Right cardiac atrium (tissue), 5 donors: ENCODE measurements around the gene TBCD. TPM values are rescaled to one million over a fixed set of nuclear protein-coding genes. Genes with fewer than 3 reads are reported as not detected.
"Not testable (repeated sequence)": the region's sequence is repeated elsewhere in the genome, so short reads cannot be mapped to it uniquely, and the experiment has no call there.

ENCODE experiments used
- ATAC-seq, 2 donors: fragments of 200-7000 bp; cut with Tn5 transposase; one replicate each; pipeline versions ENCODE4 v1.8.0 to v1.9.1; 2020; ENCODE audit warnings: moderate library complexity in 2 of 2, mild to moderate bottlenecking in 1 of 2
- DNase-seq, 3 donors: peaks; one replicate each; pipeline ENCODE4 v3.0.0-alpha.2; 2020
- H3K27ac ChIP-seq: one replicate; pipeline ENCODE4 v1.5.1; 2013; ENCODE audit warnings: mild to moderate bottlenecking, low read length, control low read depth, moderate library complexity
- H3K27me3 ChIP-seq: one replicate; pipeline ENCODE4 v1.6.1; 2013; ENCODE audit not compliant: control insufficient read depth, insufficient read depth
- H3K4me1 ChIP-seq: one replicate; pipeline ENCODE4 v1.6.1; 2013; ENCODE audit warnings: low read length; ENCODE audit not compliant: control insufficient read depth, insufficient read depth
- H3K4me3 ChIP-seq: one replicate; pipeline ENCODE4 v1.5.1; 2013; ENCODE audit warnings: low read length, control low read depth
- H3K9me3 ChIP-seq: one replicate; pipeline ENCODE4 v1.6.1; 2013; ENCODE audit warnings: low read length; ENCODE audit not compliant: control insufficient read depth
- WGBS: extraction: QIAGEN DNeasy Blood & Tissue Kit; methylation state at CpG from one replicate; pipeline ENCODE4 v1.1.7; 2013; 5-methylcytosine and 5-hydroxymethylcytosine counted together
- intact Hi-C, 4 donors: fragments of 100-400 bp; cut with DNase I; formaldehyde crosslinking; loops; one replicate each; pipeline versions ENCODE4 v1.11.0 to v1.14.0; 2022 to 2023
- polyA plus RNA-seq: library from polyadenylated mRNA; stranded (reverse); fragments of 200-250 nt; gene quantifications from one replicate; pipeline ENCODE4 v1.2.3, GENCODE V29; 2013
- total RNA-seq, 4 donors: library from RNA; stranded (reverse); fragmentation: NEBNext Ultra II Directional; extraction: Animal tissue kit (Norgen Biotek cat#: 25700); gene quantifications; one replicate each; pipeline ENCODE4 v1.2.1, GENCODE V29; 2021
- donor health status: healthy with polysubstance abuse.
- donor health status: DM: no; HTN: yes; CAD: no.
- donor health status: DM: no; HTN: no; CAD: no.
- donor health status: DM: no; HTN: yes; CAD: no; lungs with severe emphysema.
- donor health status: DM: yes; HTN: yes; CAD: no.

TBCD gene
- total and polyA plus RNA-seq, 5 donors, result 36.2 to 43.9 (median 41.2) TPM

DNA sequence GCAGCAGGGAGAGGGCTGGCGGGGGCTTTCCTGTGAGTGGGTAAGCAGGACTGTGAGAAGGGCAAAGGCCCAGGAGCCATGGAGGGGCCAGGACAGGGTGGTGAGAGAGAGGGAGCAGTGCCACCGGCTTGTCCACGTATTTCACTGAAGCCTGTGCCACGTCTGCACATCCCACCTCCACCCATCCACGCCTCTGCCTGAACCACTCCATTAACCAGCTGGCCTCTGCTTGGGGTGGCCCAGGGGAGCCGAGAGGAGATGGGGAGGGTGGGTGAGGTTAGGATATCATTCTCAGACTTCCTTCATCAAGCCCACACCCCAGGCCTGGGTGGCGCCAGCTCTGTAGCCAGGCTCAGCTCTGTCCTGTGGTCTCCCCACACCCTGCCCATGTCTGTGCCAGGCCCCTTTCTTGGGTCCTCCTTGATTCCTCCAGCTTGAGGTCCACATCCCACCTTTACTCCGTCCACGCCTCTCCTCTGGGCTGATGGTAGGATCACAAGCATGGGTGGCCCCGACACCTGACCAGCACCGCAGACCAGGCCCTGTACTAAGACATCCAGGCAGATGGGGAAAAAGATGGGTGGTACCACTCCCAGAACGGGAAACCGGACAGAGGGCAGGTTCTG is 19.6 kb upstream of the TBCD start:
- no peaks in the 10 kb centered on the region for H3K4me1 ChIP-seq
- H3K9me3 ChIP-seq, result no peaks in the 10 kb centered on the region
- DNase-seq, result peak in 1 of 3 donors; percentile 36
- no peak overlapping the region for H3K4me3 ChIP-seq
- intact Hi-C loops, result no loop called here
- H3K27me3 ChIP-seq, result no peaks in the 10 kb centered on the region
- no peak for ATAC-seq
- H3K27ac ChIP-seq, result no peak overlapping the region
- 94% methylated on average over 13 of the region's 13 CpGs for WGBS

GRCh38 chr17:82734987-82735866 is 16.6 kb upstream of the TBCD start, which contains the start of gene FN3K:
FN3K (plus strand) TSS chr17:82735615; CDS start chr17:82735637, 22 bp downstream.
- Histone ChIP-seq H3K27me3 (no peaks in the 10 kb centered on the region), H3K4me3 (peak within 1 kb of the TSS; percentile 74), H3K4me1 (no peaks in the 10 kb centered on the region), H3K9me3 (no peaks in the 10 kb centered on the region), H3K27ac (peak within 1 kb of the TSS; percentile 66)
- peak; percentile 74 to 90 (median 87) for DNase-seq
- 4% methylated on average over 101 of the region's 101 CpGs for WGBS
- intact Hi-C loops, result no loop called here
- peak; percentile 69 to 75 for ATAC-seq

DNA sequence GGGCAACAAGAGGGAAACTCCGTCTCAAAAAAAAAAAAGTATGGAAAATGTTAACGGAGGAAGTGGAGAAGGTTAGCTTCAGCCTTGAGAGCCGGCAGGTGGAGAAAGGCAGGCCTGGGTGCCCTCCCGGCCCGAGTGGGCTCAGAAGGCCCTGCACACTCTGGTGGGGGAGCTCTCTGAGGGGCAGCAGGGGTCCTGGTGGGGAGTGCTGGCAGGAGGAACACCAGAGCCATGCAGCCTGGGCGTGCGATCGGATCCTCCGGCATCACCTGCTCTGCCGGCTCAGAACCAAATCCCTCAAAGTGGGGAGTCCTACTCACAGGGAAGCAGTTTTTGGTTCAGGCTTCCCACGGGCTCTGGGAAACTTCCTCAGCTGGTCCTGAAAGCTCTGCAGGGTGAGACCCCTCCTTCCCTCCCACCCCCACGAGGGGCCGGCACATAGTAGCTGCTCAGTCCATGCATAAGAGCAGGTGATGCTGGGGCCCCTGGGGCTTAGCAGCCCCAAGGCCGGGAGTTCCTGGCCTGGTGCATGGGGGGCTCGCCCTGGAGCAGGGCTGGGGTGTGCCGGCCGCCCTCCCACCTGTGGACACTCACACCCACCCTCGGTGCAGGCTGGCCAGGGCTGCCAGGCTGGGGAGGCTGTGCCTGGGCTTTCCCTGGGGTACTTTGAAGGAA is 15.2 kb upstream of the TBCD start:
- Histone ChIP-seq H3K27ac (peak overlapping the region; percentile 16), H3K9me3 (no peaks in the 10 kb centered on the region), H3K4me1 (no peaks in the 10 kb centered on the region), H3K4me3 (peak overlapping the region; percentile 74), H3K27me3 (no peaks in the 10 kb centered on the region)
- DNase-seq, result peak in 2 of 3 donors; percentile 51 to 55
- WGBS, result 72% methylated on average over 18 of the region's 18 CpGs
- intact Hi-C loops, result no loop called here
- ATAC-seq, result no peak

- 51% methylated on average over 26 of the region's 26 CpGs for WGBS
- no peaks in the 10 kb centered on the region for H3K4me1 ChIP-seq
- peak overlapping the region; percentile 60 for H3K27ac ChIP-seq
- intact Hi-C loops, result no loop called here
- H3K9me3 ChIP-seq, result no peaks in the 10 kb centered on the region
- ATAC-seq, result peak; percentile 83 to 84
- no peaks in the 10 kb centered on the region for H3K27me3 ChIP-seq
- peak; percentile 75 to 89 (median 84) for DNase-seq
- no peak overlapping the region for H3K4me3 ChIP-seq
Observed at GRCh38 chr17:82737967-82738877, 13.6 kb upstream of the TBCD start.

DNA sequence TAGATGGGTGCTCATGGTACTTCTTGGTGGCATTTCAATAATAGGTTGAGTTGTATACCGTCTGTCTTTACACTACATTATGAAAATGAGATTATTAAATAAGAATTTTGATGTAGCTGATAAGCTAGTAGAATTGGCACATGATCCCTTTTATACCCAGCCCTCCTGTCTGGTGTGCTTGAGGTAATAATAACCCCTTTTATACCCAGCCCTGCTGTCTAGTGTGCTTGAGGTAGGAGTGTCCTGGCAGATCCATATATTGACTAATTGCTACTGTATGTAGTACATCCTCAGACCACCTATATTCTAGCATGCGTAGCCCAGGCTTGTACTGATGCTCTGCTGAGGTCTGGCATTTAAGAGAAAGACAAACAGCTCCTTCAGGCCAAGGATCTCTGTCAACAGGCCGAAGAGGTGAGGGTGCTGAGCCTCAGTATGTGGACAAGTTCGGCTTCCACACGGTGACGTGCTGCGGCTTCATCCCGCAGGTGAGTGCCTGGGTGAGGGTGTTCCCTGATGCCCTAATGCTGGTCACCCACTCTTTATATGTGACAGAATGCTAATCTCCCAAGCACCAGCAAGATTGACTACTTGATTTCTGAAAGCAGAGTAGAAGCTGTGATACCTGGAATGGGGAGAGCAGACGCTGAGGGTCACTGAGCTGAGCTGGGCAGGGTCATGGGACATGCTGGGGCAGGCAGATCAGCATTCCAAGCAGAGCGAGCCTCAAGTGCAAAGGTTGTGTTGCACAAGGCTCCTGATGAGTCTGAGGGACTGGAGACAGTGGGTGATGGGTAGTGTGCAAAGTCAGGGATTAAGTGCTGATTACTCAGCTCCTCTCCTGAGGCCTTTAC is 10.7 kb upstream of the TBCD start:
- Histone ChIP-seq H3K27ac (no peak overlapping the region), H3K4me3 (no peak overlapping the region), H3K4me1 (no peaks in the 10 kb centered on the region), H3K27me3 (no peaks in the 10 kb centered on the region), H3K9me3 (no peaks in the 10 kb centered on the region)
- ATAC-seq, result no peak
- no peak for DNase-seq
- 98% methylated on average over 10 of the region's 10 CpGs for WGBS
- intact Hi-C loops, result no loop called here

DNA sequence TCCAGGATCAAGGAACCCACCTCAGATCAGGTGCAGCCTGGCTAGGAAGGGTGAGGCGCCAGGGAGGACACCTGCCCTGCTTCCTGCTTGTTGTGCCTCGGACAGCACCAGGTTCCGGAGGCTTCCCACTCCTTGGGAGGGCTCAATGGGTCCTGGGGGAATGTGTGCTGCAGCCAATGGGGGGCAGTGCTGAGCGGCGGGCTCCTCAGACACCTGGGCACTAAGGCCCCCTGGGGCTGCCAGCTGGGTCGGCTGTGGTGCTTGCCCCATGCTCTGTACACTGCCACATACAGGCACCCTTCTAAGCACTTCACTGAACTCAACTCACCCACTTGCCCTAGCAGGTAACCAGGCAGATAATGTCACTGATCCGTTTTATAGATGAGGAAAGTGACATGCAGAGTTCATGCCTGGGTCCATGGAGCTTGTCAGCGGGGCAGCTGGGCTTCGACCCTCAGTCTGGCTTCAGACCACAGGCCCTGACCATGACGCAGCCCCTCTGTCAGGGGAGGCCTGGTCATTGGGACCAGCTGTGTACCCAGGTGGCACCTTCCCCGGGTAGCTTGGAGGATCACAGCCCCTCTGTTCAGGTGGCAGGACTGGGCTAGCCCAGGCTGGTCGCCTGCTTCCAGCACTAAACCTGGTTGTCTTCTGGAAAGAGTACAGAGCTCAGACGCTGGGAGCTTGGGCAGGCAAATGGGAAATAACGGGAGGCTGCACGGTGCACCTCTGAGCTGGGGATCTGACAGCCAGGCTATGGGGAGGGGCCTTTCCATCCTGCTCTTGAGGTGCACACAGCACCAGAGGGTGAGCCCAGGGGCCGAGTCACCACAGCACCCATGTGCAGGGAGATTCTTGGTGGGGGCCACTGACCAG is 8.3 kb upstream of the TBCD start:
- H3K4me3 ChIP-seq, result no peak overlapping the region
- ATAC-seq, result peak; percentile 44 to 50

DNA sequence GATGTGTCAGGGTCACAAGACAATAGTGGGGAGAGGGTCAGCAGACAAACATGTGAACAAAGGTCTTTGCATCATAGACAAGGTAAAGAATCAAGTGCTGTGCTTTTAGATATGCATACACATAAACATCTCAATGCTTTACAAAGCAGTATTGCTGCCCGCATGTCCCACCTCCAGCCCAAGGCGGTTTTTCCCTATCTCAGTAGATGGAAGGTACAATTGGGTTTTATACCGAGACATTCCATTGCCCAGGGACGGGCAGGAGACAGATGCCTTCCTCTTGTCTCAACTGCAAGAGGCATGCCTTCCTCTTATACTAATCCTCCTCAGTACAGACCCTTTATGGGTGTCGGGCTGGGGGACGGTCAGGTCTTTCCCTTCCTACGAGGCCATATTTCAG is 7.1 kb upstream of the TBCD start:
- 71% methylated on average over 7 of the region's 7 CpGs for WGBS
- DNase-seq, H3K9me3 ChIP-seq, intact Hi-C loops, H3K4me1 ChIP-seq, ATAC-seq, H3K27me3 ChIP-seq, H3K27ac ChIP-seq, H3K4me3 ChIP-seq: not testable (repeated sequence)

More for the DNA sequence above, 8.3 kb upstream of the TBCD start:
- Histone ChIP-seq H3K9me3 (no peaks in the 10 kb centered on the region), H3K4me1 (no peaks in the 10 kb centered on the region), H3K27me3 (no peaks in the 10 kb centered on the region), H3K27ac (no peak overlapping the region)
- intact Hi-C loops, result no loop called here
- WGBS, result 92% methylated on average over 16 of the region's 16 CpGs
- DNase-seq, result peak in 1 of 3 donors; percentile 32

- WGBS, result 84% methylated on average over 8 of the region's 8 CpGs
- H3K4me1 ChIP-seq, result no peaks in the 10 kb centered on the region
- DNase-seq, result no peak
- no peak overlapping the region for H3K4me3 ChIP-seq
- no peak overlapping the region for H3K27ac ChIP-seq
- intact Hi-C loops, result no loop called here
- no peak for ATAC-seq
- H3K9me3 ChIP-seq, result no peaks in the 10 kb centered on the region
- H3K27me3 ChIP-seq, result no peaks in the 10 kb centered on the region
Observed at GRCh38 chr17:82745524-82745923, 6.3 kb upstream of the TBCD start.

DNA sequence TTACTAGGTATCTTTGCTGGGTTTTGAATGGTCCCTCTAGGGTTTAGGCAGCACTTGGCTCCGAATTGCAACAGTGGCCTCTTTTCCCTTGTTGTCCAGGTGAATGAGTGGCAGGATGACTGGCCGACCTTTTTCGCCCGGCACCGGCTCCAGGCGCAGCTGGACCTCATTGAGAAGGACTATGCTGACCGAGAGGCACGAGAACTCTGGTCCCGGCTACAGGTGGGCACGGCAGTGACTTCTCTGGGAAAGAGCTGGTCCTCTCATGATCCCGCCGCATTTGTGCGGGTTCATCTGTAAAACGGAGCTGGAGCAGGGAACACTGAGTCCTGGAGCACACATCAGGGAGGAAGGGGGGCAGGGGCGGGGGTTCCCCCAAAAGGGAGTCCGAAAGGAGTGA is 3.1 kb upstream of the TBCD start:
- H3K4me3 ChIP-seq, result no peak overlapping the region
- ATAC-seq (no peak), DNase-seq (peak in 1 of 3 donors; percentile 42)
- intact Hi-C loops, result no loop called here
- H3K9me3 ChIP-seq, result no peaks in the 10 kb centered on the region
- no peak overlapping the region for H3K27ac ChIP-seq
- H3K4me1 ChIP-seq, result peaks cover 3% of the 10 kb centered on the region
- 95% methylated on average over 16 of the region's 16 CpGs for WGBS
- H3K27me3 ChIP-seq, result no peaks in the 10 kb centered on the region
